K562 (cell line): ENCODE measurements around the gene TMEM38B. TPM values are rescaled to one million over a fixed set of nuclear protein-coding genes. Genes with fewer than 3 reads are reported as not detected.

Experiments used
- ATAC-seq: fragments of 200-7000 bp; cut with Tn5 transposase; 3 replicates; pipeline ENCODE4 v1.9.1; 2020; ENCODE audit warnings: moderate library complexity
- BruUV-seq: library from RNA; stranded (reverse); fragments of 400-500 nt; replicated peaks from 2 replicates; lab custom pipeline; 2021; lab: Mats Ljungman, UMichigan
- CTCF ChIA-PET: fragments of 300-600 bp; formaldehyde crosslinking; extraction: SDS; loops from one replicate; lab custom pipeline; 2021; ENCODE audit warnings: low intra/inter-chr PET ratio; lab: Yijun Ruan, JAX
- POLR2A ChIA-PET: fragments of 300-600, 350-650 bp; sonication (Branson Sonifier 250); formaldehyde crosslinking; extraction: SDS; loops from one replicate; lab custom pipeline; 2021; ENCODE audit warnings: antibody characterized with exemption, inconsistent platforms; lab: Yijun Ruan, JAX
- DNase-seq, 4 experiments: peaks; one replicate each; pipeline versions ENCODE4 v3.0.0 to v3.0.0-alpha.2; 2011 to 2018; ENCODE audit warnings: low spot score in 3 of 4, mixed read lengths in 3 of 4; ENCODE audit errors: extremely low read depth in 1 of 4
- FAIRE-seq: peaks from 2 replicates; lab custom pipeline; 2011; peaks lifted over from hg19 to GRCh38; lab: Jason Lieb, UNC
- H2AFZ ChIP-seq: 2 replicates; pipeline ENCODE4 v1.6.0; 2011; ENCODE audit warnings: low read depth, low read length, control low read depth, inconsistent platforms
- H3K27ac ChIP-seq: fragments of 200-600 bp; 3 replicates; pipeline ENCODE4 v1.8.0; 2011; ENCODE audit warnings: low read depth, mild to moderate bottlenecking, control low read depth, inconsistent platforms, low read length, moderate library complexity, mixed read lengths; ENCODE audit errors: extremely low read depth
- H3K27me3 ChIP-seq, 2 experiments: fragments of 300-600 bp in 1 of 2; 2 replicates in 1 of 2; 3 replicates in 1 of 2; pipeline versions ENCODE4 v1.6.0 to v1.8.0; 2011; ENCODE audit warnings: inconsistent platforms in 2 of 2, low read length in 2 of 2, mild to moderate bottlenecking in 1 of 2, mixed read lengths in 1 of 2, moderate library complexity in 1 of 2; ENCODE audit not compliant: control insufficient read depth in 2 of 2, insufficient read depth in 2 of 2
- H3K36me3 ChIP-seq: fragments of 300-600 bp; 3 replicates; pipeline ENCODE4 v1.8.0; 2011; ENCODE audit warnings: mild to moderate bottlenecking, low read length, inconsistent platforms; ENCODE audit not compliant: control insufficient read depth, insufficient read depth
- H3K4me1 ChIP-seq, 2 experiments: fragments of 200-600 bp in 1 of 2; replicated peaks in 1 of 2; 2 replicates in 1 of 2; 3 replicates in 1 of 2; pipeline versions ENCODE4 v1.5.1 to v1.8.0; 2011; ENCODE audit warnings: inconsistent platforms in 2 of 2, low read length in 2 of 2, mild to moderate bottlenecking in 1 of 2, mixed read lengths in 1 of 2, moderate library complexity in 1 of 2; ENCODE audit not compliant: control insufficient read depth in 2 of 2, insufficient read depth in 2 of 2
- H3K4me2 ChIP-seq: 2 replicates; pipeline ENCODE4 v1.6.1; 2011; ENCODE audit warnings: low read length, control low read depth, inconsistent platforms, mixed read lengths; ENCODE audit not compliant: insufficient read depth
- H3K4me3 ChIP-seq: fragments of 200-600 bp; sonication (generic), shearing (Covaris generic); 2 replicates; pipeline ENCODE4 v1.5.1; 2016; ENCODE audit warnings: control low read depth, inconsistent platforms
- H3K79me2 ChIP-seq: fragments of 200-600 bp; 3 replicates; pipeline ENCODE4 v1.8.0; 2011; ENCODE audit warnings: low read length, inconsistent platforms; ENCODE audit not compliant: control insufficient read depth, insufficient read depth
- H3K9ac ChIP-seq, 2 experiments: 2 replicates each; pipeline versions ENCODE4 v1.6.0 to v1.6.1; 2011; ENCODE audit warnings: low read depth in 2 of 2, low read length in 2 of 2, control low read depth in 1 of 2, inconsistent platforms in 1 of 2, mild to moderate bottlenecking in 1 of 2, mixed read lengths in 1 of 2; ENCODE audit not compliant: insufficient read depth in 1 of 2
- H3K9me1 ChIP-seq: one replicate; pipeline ENCODE4 v1.6.0; 2011; ENCODE audit warnings: inconsistent platforms, mild to moderate bottlenecking, low read length, moderate library complexity; ENCODE audit not compliant: control insufficient read depth, insufficient read depth
- H3K9me3 ChIP-seq: replicated peaks from 2 replicates; pipeline ENCODE4 v1.5.1; 2011; ENCODE audit warnings: low read depth, low read length, inconsistent platforms; ENCODE audit not compliant: control insufficient read depth, insufficient read depth
- H4K20me1 ChIP-seq: replicated peaks from 2 replicates; pipeline ENCODE4 v1.6.1; 2011; ENCODE audit warnings: low read length, inconsistent platforms, mixed read lengths; ENCODE audit not compliant: control insufficient read depth, insufficient read depth
- CBFA2T3 ChIP-seq: fragments of 450-650 bp; IDR thresholded peaks from 2 replicates; pipeline ENCODE4 v1.6.1; 2017
- ETV5 ChIP-seq: sonication (generic); formaldehyde crosslinking; IDR thresholded peaks from 2 replicates; pipeline ENCODE4 v1.4.0; 2020; ENCODE audit warnings: low read depth, mild to moderate bottlenecking, missing genetic modification reagents
- FOXK2 ChIP-seq, 2 experiments: fragments of 450-650 bp; IDR thresholded peaks in 1 of 2; conservative IDR thresholded peaks in 1 of 2; 2 replicates each; pipeline ENCODE4 v1.6.1; 2016; ENCODE audit warnings: low read depth in 2 of 2, mild to moderate bottlenecking in 1 of 2
- HMBOX1 ChIP-seq: sonication (generic); IDR thresholded peaks from 2 replicates; pipeline ENCODE4 v1.6.1; 2016
- JUN ChIP-seq, 2 experiments: sonication (generic) in 1 of 2; formaldehyde crosslinking in 1 of 2; IDR thresholded peaks; 2 replicates each; pipeline versions ENCODE4 v1.6.1 to v1.8.0; 2012 to 2022; ENCODE audit warnings: borderline replicate concordance in 2 of 2, mild to moderate bottlenecking in 2 of 2, improper control_type of control experiment in 1 of 2, low read depth in 1 of 2, low read length in 1 of 2, missing genetic modification reagents in 1 of 2
- KDM5B ChIP-seq: fragments of 200-600 bp; sonication (generic); IDR thresholded peaks from 2 replicates; pipeline ENCODE4 v1.6.1; 2012; ENCODE audit warnings: low read depth, mild to moderate bottlenecking, moderate library complexity, low read length, control low read depth, inconsistent platforms; ENCODE audit not compliant: insufficient replicate concordance
- LCOR ChIP-seq: sonication (generic); formaldehyde crosslinking; IDR thresholded peaks from 2 replicates; pipeline ENCODE4 v1.8.0; 2022; ENCODE audit warnings: mild to moderate bottlenecking, missing genetic modification reagents
- MCM7 ChIP-seq, 2 experiments: fragments of 450-650 bp; IDR thresholded peaks; 2 replicates each; pipeline ENCODE4 v1.6.1; 2016 to 2018
- RBBP5 ChIP-seq: fragments of 200-600 bp; sonication (generic); IDR thresholded peaks from 2 replicates; pipeline ENCODE4 v1.6.1; 2012; ENCODE audit warnings: borderline replicate concordance, mild to moderate bottlenecking, low read length, control low read depth, inconsistent platforms; ENCODE audit not compliant: insufficient read depth, poor library complexity, severe bottlenecking
- THAP7 ChIP-seq: fragments of 250-450 bp; sonication (Bioruptor Pico); IDR thresholded peaks from 2 replicates; pipeline ENCODE4 v1.5.0; 2021
- ZBTB9 ChIP-seq: fragments of 450-650 bp; formaldehyde crosslinking; IDR thresholded peaks from 2 replicates; pipeline ENCODE4 v1.4.0; 2020; ENCODE audit warnings: mild to moderate bottlenecking, moderate library complexity
- ZNF592 ChIP-seq: fragments of 450-650 bp; IDR thresholded peaks from 2 replicates; pipeline ENCODE4 v1.6.1; 2017; ENCODE audit warnings: antibody characterized with exemption, mild to moderate bottlenecking
- WGBS: fragments of 100-300 bp; shearing (Covaris generic); methylation state at CpG from one replicate; pipeline ENCODE4 v1.1.6; 2016; ENCODE audit warnings: low coverage, mixed read lengths; ENCODE audit not compliant: insufficient coverage; ENCODE audit errors: missing lambda C conversion rate; 5-methylcytosine and 5-hydroxymethylcytosine counted together
- in situ Hi-C: fragments of 300-500 bp; cut with MboI; formaldehyde crosslinking; loops from 4 replicates; pipeline ENCODE4 v1.15.0; 2018; ENCODE audit warnings: inconsistent platforms, mixed read lengths
- intact Hi-C: fragments of 100-400 bp; cut with micrococcal nuclease; formaldehyde crosslinking; loops from 2 replicates; pipeline ENCODE4 v1.14.2; 2022
- polyA plus RNA-seq, 8 experiments: library from polyadenylated mRNA; depleted of rRNA in 4 of 8; stranded (reverse) in 5 of 8; unstranded in 3 of 8; fragments of >200 nt; fragmentation: Nextera tagmentation in 2 of 8; fragmentation: Illumina TruSeq in 1 of 8; extraction: Ambion mirVana in 2 of 8; extraction: Trizol in 1 of 8; gene quantifications; 2 replicates each; pipeline versions ENCODE4 v1.2.1 to v1.2.3, GENCODE V29; 2011 to 2014; ENCODE audit warnings: inconsistent platforms in 1 of 8, missing spikeins in 1 of 8
- total RNA-seq, 7 experiments: library from RNA; depleted of rRNA in 6 of 7; stranded (reverse); fragments of >200 nt in 6 of 7; fragmentation: Illumina TruSeq in 2 of 7; extraction: Trizol in 2 of 7; gene quantifications; 2 replicates each; pipeline versions ENCODE4 v1.2.1 to v1.2.3, GENCODE V29; 2011 to 2021; ENCODE audit warnings: low replicate concordance in 1 of 7

Gene TMEM38B
- total and polyA plus RNA-seq, 9 of the 15 experiments (the other 6 are each of a cell fraction or from before 2014, with no cell fraction given): 26.0 to 57.5 (median 38.5) TPM

- intact Hi-C loops (loop anchor here (2.0 kb wide), 1 partner anchor 48 kb away; the partner anchor contains the start of gene TMEM38B), in situ Hi-C loops (no loop called here)
- FAIRE-seq (no peak), ATAC-seq (peak; percentile 75), DNase-seq (peak; percentile 56 to 78 (median 70))
- no peaks in the 10 kb centered on the region for H3K36me3 ChIP-seq
- peak overlapping the region; percentile 12; the same call in 1 of the 2 replicates for H3K4me3 ChIP-seq
- CTCF ChIA-PET: no interaction called here
- no peaks in the 10 kb centered on the region for H3K9me1 ChIP-seq
- H3K27ac ChIP-seq: peak overlapping the region; percentile 81
- POLR2A ChIA-PET: interaction anchor here (0.6 to 1.4 kb wide), 12 partner anchors 9 to 1775 kb away, joined by 3 to 6 read pairs (median 3); partner anchors contain the start of gene TMEM38B
- H3K9me3 ChIP-seq: no peaks in the 10 kb centered on the region
- peaks cover 18 to 35% of the 10 kb centered on the region in 2 experiments; a peak in 4 of 5 replicates for H3K4me1 ChIP-seq
- WGBS: 19% methylated on average over 7 of the region's 7 CpGs
- H3K79me2 ChIP-seq: no peaks in the 10 kb centered on the region
- no TSS peak for BruUV-seq
- H3K27me3 ChIP-seq: no peaks in the 10 kb centered on the region
- H3K4me2 ChIP-seq: peak overlapping the region; percentile 80
- H3K9ac ChIP-seq: peak overlapping the region; percentile 47 to 57; a peak in 3 of 4 replicates
- no peaks in the 10 kb centered on the region for H4K20me1 ChIP-seq
- H2AFZ ChIP-seq: peak overlapping the region; percentile 84
- TF ChIP-seq RBBP5 (peak; percentile 51), FOXK2 (conservative IDR thresholded peaks at IDR 0.05 in 1 of 2, IDR thresholded peaks at IDR 0.05 in 1 of 2; ENCODE audit: low read depth in 2 of 2) (peak in 1 of 2 experiments; percentile 30; a peak in 1 of 4 replicates), ETV5 (CRISPR knock-in tag) (no peak), LCOR (CRISPR knock-in tag) (no peak), JUN (IDR thresholded peaks at IDR 0.05; ENCODE audit: borderline replicate concordance, low read depth, low read length) (no peak), JUN (CRISPR knock-in tag; IDR thresholded peaks at IDR 0.05; ENCODE audit: borderline replicate concordance) (no peak), HMBOX1 (peak; percentile 96), KDM5B (peak; percentile 50), ZNF592 (0 out of 2 replicates have a peak, but pooled peaks have one; percentile 47), CBFA2T3 (peak; percentile 15; the same call in 1 of the 2 replicates), THAP7 (CRISPR knock-in tag) (no peak), MCM7 (IDR thresholded peaks at IDR 0.05) (no peak), ZBTB9 (CRISPR knock-in tag) (no peak)
These were observed 47.3 kb upstream of the TMEM38B start for GRCh38 chr9:105646879-105647594.
